GM12872 (cell line): Measurements from ENCODE around the gene AP4S1.

Source experiments
- TF ChIP-seq, protein P1 (sequence below): IDR thresholded peaks from 3 replicates; pipeline ENCODE4 v1.5.1; 2011; ENCODE audit warnings: low read depth, mild to moderate bottlenecking, low read length, moderate library complexity; ENCODE audit not compliant: insufficient read depth

AP4S1 gene

GRCh38 chr14:31025367-31026076 lies at the start of gene AP4S1:
Gene AP4S1 (plus strand): TSS chr14:31025649. CDS start chr14:31066197, 40,548 bp downstream.
- TF ChIP-seq, protein P1, sequence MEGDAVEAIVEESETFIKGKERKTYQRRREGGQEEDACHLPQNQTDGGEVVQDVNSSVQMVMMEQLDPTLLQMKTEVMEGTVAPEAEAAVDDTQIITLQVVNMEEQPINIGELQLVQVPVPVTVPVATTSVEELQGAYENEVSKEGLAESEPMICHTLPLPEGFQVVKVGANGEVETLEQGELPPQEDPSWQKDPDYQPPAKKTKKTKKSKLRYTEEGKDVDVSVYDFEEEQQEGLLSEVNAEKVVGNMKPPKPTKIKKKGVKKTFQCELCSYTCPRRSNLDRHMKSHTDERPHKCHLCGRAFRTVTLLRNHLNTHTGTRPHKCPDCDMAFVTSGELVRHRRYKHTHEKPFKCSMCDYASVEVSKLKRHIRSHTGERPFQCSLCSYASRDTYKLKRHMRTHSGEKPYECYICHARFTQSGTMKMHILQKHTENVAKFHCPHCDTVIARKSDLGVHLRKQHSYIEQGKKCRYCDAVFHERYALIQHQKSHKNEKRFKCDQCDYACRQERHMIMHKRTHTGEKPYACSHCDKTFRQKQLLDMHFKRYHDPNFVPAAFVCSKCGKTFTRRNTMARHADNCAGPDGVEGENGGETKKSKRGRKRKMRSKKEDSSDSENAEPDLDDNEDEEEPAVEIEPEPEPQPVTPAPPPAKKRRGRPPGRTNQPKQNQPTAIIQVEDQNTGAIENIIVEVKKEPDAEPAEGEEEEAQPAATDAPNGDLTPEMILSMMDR = no peak

- TF ChIP-seq, protein P1 = no peak
Observed at GRCh38 chr14:30977752-30978151, 47.7 kb upstream of the AP4S1 start.

DNA sequence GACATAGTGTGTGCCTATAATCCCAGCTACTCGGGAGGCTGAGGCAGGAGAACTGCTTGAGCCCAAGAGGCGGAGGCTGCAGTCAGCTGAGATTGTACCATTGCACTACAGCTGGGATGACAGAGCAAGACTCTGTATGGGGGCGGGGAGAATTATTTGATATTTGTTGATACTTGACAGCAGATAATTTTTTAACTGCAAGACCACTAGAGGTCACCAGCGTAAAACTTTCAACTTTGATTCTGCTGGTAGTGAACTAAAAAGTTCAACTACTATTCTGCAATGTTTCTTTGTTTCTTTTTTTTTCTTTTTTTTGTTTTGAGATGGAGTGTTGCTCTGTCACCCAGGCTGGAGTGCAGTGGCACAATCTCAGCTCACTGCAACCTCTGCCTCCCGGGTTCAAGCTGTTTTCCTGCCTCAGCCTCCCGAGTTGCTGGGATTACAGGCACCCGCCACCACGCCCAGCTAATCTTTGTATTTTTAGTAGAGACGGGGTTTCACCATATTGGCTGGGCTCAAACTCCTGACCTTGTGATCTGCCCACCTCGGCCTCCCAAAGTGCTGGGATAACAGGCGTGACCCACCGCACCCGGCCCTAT lies 45.2 kb upstream of the AP4S1 start:
- TF ChIP-seq, protein P1 = peak; percentile 64

DNA sequence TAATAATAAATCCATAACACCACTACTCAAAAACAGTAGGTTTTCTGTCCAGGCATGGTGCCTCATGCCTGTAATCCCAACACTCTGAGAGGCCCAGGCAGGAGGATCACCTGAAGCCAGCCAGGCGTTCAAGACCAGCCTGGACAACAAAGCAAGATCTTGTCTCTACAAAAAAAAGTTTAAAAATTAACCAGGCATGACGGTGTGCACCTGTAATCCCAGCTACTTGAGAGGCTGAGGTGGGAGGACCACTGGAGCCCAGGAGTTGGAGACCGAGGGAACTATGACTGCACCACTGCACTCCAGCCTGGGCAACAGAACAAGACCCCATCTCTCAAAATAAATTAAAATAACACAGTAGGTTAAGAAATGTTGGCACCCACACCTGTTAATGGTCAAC lies 44.5 kb upstream of the AP4S1 start:
- TF ChIP-seq, protein P1 = no peak

DNA sequence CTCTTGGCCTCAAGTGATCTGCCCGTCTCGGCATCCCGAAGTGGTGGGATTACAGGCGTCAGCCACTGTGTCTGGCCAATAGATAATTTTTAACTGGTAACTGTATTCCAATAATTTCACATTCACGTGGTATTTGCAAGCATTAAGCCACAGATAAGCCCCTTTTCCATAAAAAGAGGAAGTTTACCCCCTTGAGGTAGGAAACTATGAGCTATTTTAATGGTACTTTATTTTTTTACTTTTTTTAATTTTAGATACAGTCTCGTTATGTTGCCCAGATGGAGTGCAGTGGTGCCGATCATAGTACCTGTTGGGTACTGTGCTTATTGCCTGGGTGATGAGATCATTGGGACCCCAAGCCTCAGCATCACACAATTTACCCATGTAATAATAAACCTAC lies 42.9 kb upstream of the AP4S1 start:
- TF ChIP-seq, protein P1 = no peak

DNA sequence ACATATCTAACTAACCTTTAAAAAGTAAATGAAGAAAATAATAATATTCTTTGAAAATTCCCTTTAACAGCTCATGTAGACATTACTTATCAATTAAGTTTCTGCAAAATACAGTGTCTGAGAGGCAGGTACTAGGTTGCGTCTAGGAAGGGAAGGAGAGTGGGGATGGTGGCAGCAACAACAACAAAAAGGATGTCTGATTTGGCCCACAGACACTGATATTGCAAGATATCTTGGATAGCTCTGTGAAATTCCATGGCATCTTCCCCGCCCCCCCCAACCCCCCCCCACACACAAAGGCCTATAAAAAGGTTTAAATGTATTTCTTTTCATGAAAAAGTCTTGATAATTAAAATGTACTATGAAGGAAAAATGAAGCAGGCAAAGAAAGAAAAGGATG lies 41.6 kb upstream of the AP4S1 start:
- TF ChIP-seq, protein P1 = no peak

DNA sequence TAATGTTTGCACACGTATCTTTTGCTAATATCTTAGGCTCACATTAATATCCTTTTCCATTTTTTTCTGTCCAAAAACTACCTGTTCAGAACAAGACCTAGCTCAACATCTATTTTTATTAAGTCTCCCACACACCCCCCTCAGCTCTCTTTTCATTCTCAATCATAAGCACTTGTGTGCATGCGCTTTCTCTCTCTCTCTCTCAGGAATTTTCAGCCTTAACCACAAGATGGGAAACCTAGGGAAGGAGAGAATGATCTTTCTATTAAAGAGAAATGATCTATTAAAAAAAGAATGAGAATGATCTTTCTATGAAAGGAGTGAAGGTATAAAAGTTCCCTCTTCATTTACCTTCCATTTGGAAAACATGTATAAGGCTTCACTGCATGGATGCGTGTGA lies 39.7 kb upstream of the AP4S1 start:
- TF ChIP-seq, protein P1 = no peak
